Kidney (tissue), 14 donors: ENCODE measurements around the gene USP8. TPM values are rescaled to one million over a fixed set of nuclear protein-coding genes. Genes with fewer than 3 reads are reported as not detected.

Experiments
- DNase-seq, 5 donors: peaks; one replicate each; pipeline ENCODE4 v3.0.0-alpha.2; 2013 to 2020
- FAIRE-seq: peaks from 2 replicates; lab custom pipeline; 2012; peaks lifted over from hg19 to GRCh38; lab: Jason Lieb, UNC
- H3K27ac ChIP-seq, 2 donors: one replicate each; pipeline ENCODE4 v1.7.0; 2013; ENCODE audit warnings: low read depth in 2 of 2, low read length in 2 of 2, inconsistent platforms in 1 of 2
- H3K27me3 ChIP-seq: one replicate; pipeline ENCODE4 v1.7.1; 2013; ENCODE audit warnings: low read length, inconsistent platforms; ENCODE audit not compliant: control insufficient read depth, insufficient read depth
- H3K36me3 ChIP-seq, 3 donors: one replicate each; pipeline versions ENCODE4 v1.7.0 to v1.7.1; 2013; ENCODE audit warnings: low read length in 3 of 3, control low read depth in 1 of 3, inconsistent platforms in 1 of 3; ENCODE audit not compliant: insufficient read depth in 3 of 3, control insufficient read depth in 2 of 3
- H3K4me1 ChIP-seq, 3 donors: one replicate each; pipeline versions ENCODE4 v1.7.0 to v1.7.1; 2013; ENCODE audit warnings: low read length in 3 of 3, inconsistent platforms in 1 of 3, low read depth in 1 of 3; ENCODE audit not compliant: control insufficient read depth in 2 of 3, insufficient read depth in 2 of 3
- H3K4me3 ChIP-seq, 3 donors: one replicate each; pipeline versions ENCODE4 v1.7.0 to v1.8.1; 2013; ENCODE audit warnings: low read length in 3 of 3, control low read depth in 1 of 3, inconsistent platforms in 1 of 3
- H3K9ac ChIP-seq, 3 donors: one replicate each; pipeline versions ENCODE4 v1.7.0 to v1.7.1; 2013; ENCODE audit warnings: low read length in 3 of 3, control low read depth in 1 of 3, inconsistent platforms in 1 of 3
- H3K9me3 ChIP-seq, 3 donors: one replicate each; pipeline versions ENCODE4 v1.7.0 to v1.7.1; 2013; ENCODE audit warnings: low read length in 3 of 3, control low read depth in 1 of 3, inconsistent platforms in 1 of 3; ENCODE audit not compliant: control insufficient read depth in 2 of 3, insufficient read depth in 1 of 3
- intact Hi-C: fragments of 100-400 bp; cut with DNase I; formaldehyde crosslinking; loops from one replicate; pipeline ENCODE4 v1.11.1; 2022
- polyA plus RNA-seq: library from polyadenylated mRNA; stranded (reverse); fragments of 350-450 nt; fragmentation: Illumina TruSeq; extraction: RNeasy Lipid Tissue Mini Kit (QIAGEN cat#74804); gene quantifications from one replicate; pipeline ENCODE4 v1.2.3, GENCODE V29; 2014; ENCODE audit warnings: low read depth, low replicate concordance; ENCODE audit not compliant: insufficient read depth
- total RNA-seq: library from RNA; stranded (reverse); fragmentation: NEBNext Ultra II Directional; extraction: Animal tissue kit (Norgen Biotek cat#: 25700); gene quantifications from one replicate; pipeline ENCODE4 v1.2.1, GENCODE V29; 2021
- TF ChIP-seq, protein P1 (sequence below): IDR thresholded peaks from 3 replicates; pipeline ENCODE4 v1.5.1; 2012; ENCODE audit warnings: mild to moderate bottlenecking, moderate library complexity, borderline replicate concordance; ENCODE audit not compliant: insufficient read depth; ENCODE audit errors: extremely low read depth
- donor health status: control.
- donor health status: control.
- donor health status: control.
- donor health status: control.
- donor health status: control.
- donor health status: DM: yes; HTN: yes; CAD: no.
- donor health status: Normal renal cell carcinoma (clear cell type).

USP8 gene
- total and polyA plus RNA-seq, 2 donors from 2014 or later: 26.8 to 72.4 TPM

- H3K9ac ChIP-seq: no peak overlapping the region
- no peak overlapping the region for H3K27ac ChIP-seq
- H3K4me3 ChIP-seq: no peak overlapping the region
- FAIRE-seq (no peak), DNase-seq (peak in 1 of 5 donors; percentile 19)
- H3K9me3 ChIP-seq: no peaks in the 10 kb centered on the region
- H3K36me3 ChIP-seq: peaks cover 0 to 34% (median 6%) of the 10 kb centered on the region in 3 donors
- H3K27me3 ChIP-seq: no peaks in the 10 kb centered on the region
- TF ChIP-seq, protein P1, sequence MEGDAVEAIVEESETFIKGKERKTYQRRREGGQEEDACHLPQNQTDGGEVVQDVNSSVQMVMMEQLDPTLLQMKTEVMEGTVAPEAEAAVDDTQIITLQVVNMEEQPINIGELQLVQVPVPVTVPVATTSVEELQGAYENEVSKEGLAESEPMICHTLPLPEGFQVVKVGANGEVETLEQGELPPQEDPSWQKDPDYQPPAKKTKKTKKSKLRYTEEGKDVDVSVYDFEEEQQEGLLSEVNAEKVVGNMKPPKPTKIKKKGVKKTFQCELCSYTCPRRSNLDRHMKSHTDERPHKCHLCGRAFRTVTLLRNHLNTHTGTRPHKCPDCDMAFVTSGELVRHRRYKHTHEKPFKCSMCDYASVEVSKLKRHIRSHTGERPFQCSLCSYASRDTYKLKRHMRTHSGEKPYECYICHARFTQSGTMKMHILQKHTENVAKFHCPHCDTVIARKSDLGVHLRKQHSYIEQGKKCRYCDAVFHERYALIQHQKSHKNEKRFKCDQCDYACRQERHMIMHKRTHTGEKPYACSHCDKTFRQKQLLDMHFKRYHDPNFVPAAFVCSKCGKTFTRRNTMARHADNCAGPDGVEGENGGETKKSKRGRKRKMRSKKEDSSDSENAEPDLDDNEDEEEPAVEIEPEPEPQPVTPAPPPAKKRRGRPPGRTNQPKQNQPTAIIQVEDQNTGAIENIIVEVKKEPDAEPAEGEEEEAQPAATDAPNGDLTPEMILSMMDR: no peak
- intact Hi-C loops: no loop called here
- no peaks in the 10 kb centered on the region for H3K4me1 ChIP-seq
These were observed 39.5 kb downstream of the USP8 start for GRCh38 chr15:50463423-50464358.

GRCh38 chr15:50471072-50471471, 46.9 kb downstream of the USP8 start:
- Histone ChIP-seq H3K9ac (no peak overlapping the region), H3K9me3 (no peaks in the 10 kb centered on the region), H3K27ac (no peak overlapping the region), H3K4me3 (no peak overlapping the region), H3K36me3 (peaks cover 3 to 15% (median 6%) of the 10 kb centered on the region in 3 donors), H3K27me3 (no peaks in the 10 kb centered on the region), H3K4me1 (no peaks in the 10 kb centered on the region)
- intact Hi-C loops: no loop called here
- TF ChIP-seq, protein P1: no peak
- FAIRE-seq (no peak), DNase-seq (no peak)

- intact Hi-C loops: no loop called here
- peaks cover 3 to 11% (median 11%) of the 10 kb centered on the region in 3 donors for H3K36me3 ChIP-seq
- no peak overlapping the region for H3K4me3 ChIP-seq
- DNase-seq: no peak
- no peak overlapping the region for H3K27ac ChIP-seq
- no peaks in the 10 kb centered on the region for H3K27me3 ChIP-seq
- no peak for FAIRE-seq
- TF ChIP-seq, protein P1: no peak
- H3K4me1 ChIP-seq: no peaks in the 10 kb centered on the region
- no peak overlapping the region for H3K9ac ChIP-seq
- H3K9me3 ChIP-seq: no peaks in the 10 kb centered on the region
These were observed 51.9 kb downstream of the USP8 start for GRCh38 chr15:50476143-50476542.
